Measurements from ENCODE around the gene UQCRC2. TPM values are rescaled to one million over a fixed set of nuclear protein-coding genes. Genes with fewer than 3 reads are reported as not detected.

UQCRC2 gene
- polyA plus RNA-seq, 1 donor from 2014 or later: 484 TPM

DNA sequence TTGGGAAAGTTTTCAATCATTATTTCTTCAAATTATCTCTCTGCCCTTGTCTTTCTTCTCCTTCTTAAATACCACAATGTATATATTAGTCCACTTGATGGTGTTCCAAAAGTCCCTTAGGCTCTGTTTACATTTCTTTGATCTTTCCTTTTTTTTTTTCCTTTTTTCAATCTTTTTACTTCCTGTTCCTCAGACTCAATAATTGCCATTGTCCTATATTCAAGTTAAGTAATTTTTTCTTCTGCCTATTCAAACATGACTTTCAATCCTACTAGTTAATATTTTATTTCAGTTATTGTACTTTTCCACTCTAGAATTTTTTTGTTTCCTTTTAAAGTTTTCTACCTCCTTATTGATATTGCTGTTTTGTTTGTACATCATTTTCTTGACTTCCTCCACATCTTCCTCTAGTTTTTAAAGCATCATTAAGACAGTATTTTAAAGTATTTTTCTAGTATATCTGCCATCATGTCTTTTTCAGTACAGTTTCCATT, 15.8 kb upstream of the UQCRC2 start:
- Histone ChIP-seq H3K27me3 (ENCODE audit: insufficient read depth, low read depth, low read length) (no peaks in the 10 kb centered on the region), H2AFZ (ENCODE audit: low read depth, low read length) (no peak overlapping the region)
- no peak for TF ChIP-seq POLR2AphosphoS5 (IDR thresholded peaks at IDR 0.05)
- TF ChIP-seq SMC3 (conservative IDR thresholded peaks at IDR 0.05; ENCODE audit: poor library complexity): no peak
- TF ChIP-seq RAD21 (conservative IDR thresholded peaks at IDR 0.05): no peak
- no peak for TF ChIP-seq TAF1 (IDR thresholded peaks at IDR 0.05; ENCODE audit: low read depth)

DNA sequence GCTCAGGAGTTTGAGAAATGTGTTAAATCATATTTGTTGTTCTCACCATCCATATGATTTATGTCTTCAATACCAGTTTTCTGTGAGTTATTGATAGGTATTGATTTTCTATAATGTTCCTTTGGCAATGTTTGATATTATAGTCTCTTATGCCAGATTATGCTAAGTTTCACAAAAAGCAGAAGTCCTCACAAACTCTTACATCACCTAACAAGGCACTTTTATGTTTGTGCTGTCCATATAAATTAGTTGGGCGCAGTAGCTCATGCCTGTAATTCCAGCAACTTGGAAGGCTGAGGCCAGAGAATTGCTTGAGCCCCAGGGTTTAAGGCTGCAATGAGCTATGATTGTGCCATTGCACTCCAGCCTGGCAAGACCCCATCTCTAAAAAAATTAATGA, 12.6 kb upstream of the UQCRC2 start:
- no peak overlapping the region for H3K9ac ChIP-seq (ENCODE audit: low read length)
- H3K9me3 ChIP-seq (ENCODE audit: low read length): no peaks in the 10 kb centered on the region
- no peaks in the 10 kb centered on the region for H3F3A ChIP-seq (ENCODE audit: insufficient read depth, low read length, poor library complexity, severe bottlenecking)
- H3K27ac ChIP-seq (ENCODE audit: low read length): no peak overlapping the region
- TF ChIP-seq, protein P1, sequence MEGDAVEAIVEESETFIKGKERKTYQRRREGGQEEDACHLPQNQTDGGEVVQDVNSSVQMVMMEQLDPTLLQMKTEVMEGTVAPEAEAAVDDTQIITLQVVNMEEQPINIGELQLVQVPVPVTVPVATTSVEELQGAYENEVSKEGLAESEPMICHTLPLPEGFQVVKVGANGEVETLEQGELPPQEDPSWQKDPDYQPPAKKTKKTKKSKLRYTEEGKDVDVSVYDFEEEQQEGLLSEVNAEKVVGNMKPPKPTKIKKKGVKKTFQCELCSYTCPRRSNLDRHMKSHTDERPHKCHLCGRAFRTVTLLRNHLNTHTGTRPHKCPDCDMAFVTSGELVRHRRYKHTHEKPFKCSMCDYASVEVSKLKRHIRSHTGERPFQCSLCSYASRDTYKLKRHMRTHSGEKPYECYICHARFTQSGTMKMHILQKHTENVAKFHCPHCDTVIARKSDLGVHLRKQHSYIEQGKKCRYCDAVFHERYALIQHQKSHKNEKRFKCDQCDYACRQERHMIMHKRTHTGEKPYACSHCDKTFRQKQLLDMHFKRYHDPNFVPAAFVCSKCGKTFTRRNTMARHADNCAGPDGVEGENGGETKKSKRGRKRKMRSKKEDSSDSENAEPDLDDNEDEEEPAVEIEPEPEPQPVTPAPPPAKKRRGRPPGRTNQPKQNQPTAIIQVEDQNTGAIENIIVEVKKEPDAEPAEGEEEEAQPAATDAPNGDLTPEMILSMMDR (IDR thresholded peaks at IDR 0.05; ENCODE audit: poor library complexity, severe bottlenecking): no peak
- no peak for TF ChIP-seq TAF1 (IDR thresholded peaks at IDR 0.05; ENCODE audit: low read depth)
- TF ChIP-seq EZH2 (IDR thresholded peaks at IDR 0.05; ENCODE audit: borderline replicate concordance, insufficient read depth, low read length, poor library complexity, severe bottlenecking): no peak
- TF ChIP-seq SMC3 (conservative IDR thresholded peaks at IDR 0.05; ENCODE audit: poor library complexity): no peak
- no peak for TF ChIP-seq EP300 (conservative IDR thresholded peaks at IDR 0.05; ENCODE audit: poor library complexity, severe bottlenecking)
- no peak for TF ChIP-seq MXI1 (conservative IDR thresholded peaks at IDR 0.05; ENCODE audit: poor library complexity, severe bottlenecking)
- TF ChIP-seq POLR2AphosphoS5 (IDR thresholded peaks at IDR 0.05): no peak
- no peak overlapping the region for H2AFZ ChIP-seq (ENCODE audit: low read depth, low read length)
- H3K27me3 ChIP-seq (ENCODE audit: insufficient read depth, low read depth, low read length): no peaks in the 10 kb centered on the region
- no peaks in the 10 kb centered on the region for H3K9me2 ChIP-seq (ENCODE audit: insufficient read depth, low read length)
- H3K36me3 ChIP-seq (ENCODE audit: insufficient read depth, low read length): no peaks in the 10 kb centered on the region
- no peak overlapping the region for H3K4me2 ChIP-seq (ENCODE audit: low read length)
- H4K20me1 ChIP-seq (ENCODE audit: insufficient read depth): no peaks in the 10 kb centered on the region
- no peaks in the 10 kb centered on the region for H3K79me2 ChIP-seq (replicated peaks; ENCODE audit: insufficient read depth, low read length)
- no peak overlapping the region for H3K4me3 ChIP-seq (ENCODE audit: low read length)

More for the DNA sequence above, 15.8 kb upstream of the UQCRC2 start:
- no peak overlapping the region for H3K27ac ChIP-seq (ENCODE audit: low read length)
- H3K4me3 ChIP-seq (ENCODE audit: low read length): no peak overlapping the region
- no peaks in the 10 kb centered on the region for H3K9me2 ChIP-seq (ENCODE audit: insufficient read depth, low read length)
- H3K79me2 ChIP-seq (replicated peaks; ENCODE audit: insufficient read depth, low read length): no peaks in the 10 kb centered on the region
- no peaks in the 10 kb centered on the region for H4K20me1 ChIP-seq (ENCODE audit: insufficient read depth)
- H3K9ac ChIP-seq (ENCODE audit: low read length): no peak overlapping the region
- H3F3A ChIP-seq (ENCODE audit: insufficient read depth, low read length, poor library complexity, severe bottlenecking): no peaks in the 10 kb centered on the region
- no peaks in the 10 kb centered on the region for H3K9me3 ChIP-seq (ENCODE audit: low read length)
- H3K36me3 ChIP-seq (ENCODE audit: insufficient read depth, low read length): no peaks in the 10 kb centered on the region
- no peak overlapping the region for H3K4me2 ChIP-seq (ENCODE audit: low read length)

DNA sequence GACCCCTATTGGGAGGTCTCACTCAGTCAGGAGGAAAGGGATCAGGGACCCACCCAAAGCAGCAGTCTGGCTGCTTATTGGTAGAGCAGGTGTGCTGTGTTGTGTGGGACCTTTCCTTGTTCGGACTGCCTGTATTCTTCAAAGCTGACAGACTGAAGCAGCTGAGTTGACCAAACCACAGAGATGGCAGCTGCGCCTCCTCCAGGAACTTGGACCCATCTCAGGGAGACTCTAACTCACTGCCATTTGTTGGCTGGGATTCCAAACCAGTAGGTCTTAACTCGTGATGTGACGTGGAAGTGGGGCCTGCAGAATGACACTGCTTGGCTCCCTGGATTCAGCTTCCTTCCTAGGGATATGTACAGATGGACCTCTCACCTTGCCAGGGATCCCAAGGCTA, 9.6 kb upstream of the UQCRC2 start:
- no peak overlapping the region for H2AFZ ChIP-seq (ENCODE audit: low read depth, low read length)
- H3K9me3 ChIP-seq (ENCODE audit: low read length): no peaks in the 10 kb centered on the region
- no peak overlapping the region for H3K4me2 ChIP-seq (ENCODE audit: low read length)
- no peaks in the 10 kb centered on the region for H3K27me3 ChIP-seq (ENCODE audit: insufficient read depth, low read depth, low read length)
- H3K9me2 ChIP-seq (ENCODE audit: insufficient read depth, low read length): no peaks in the 10 kb centered on the region
- TF ChIP-seq MXI1 (conservative IDR thresholded peaks at IDR 0.05; ENCODE audit: poor library complexity, severe bottlenecking): no peak
- no peak for TF ChIP-seq SMC3 (conservative IDR thresholded peaks at IDR 0.05; ENCODE audit: poor library complexity)
- TF ChIP-seq, protein P2, sequence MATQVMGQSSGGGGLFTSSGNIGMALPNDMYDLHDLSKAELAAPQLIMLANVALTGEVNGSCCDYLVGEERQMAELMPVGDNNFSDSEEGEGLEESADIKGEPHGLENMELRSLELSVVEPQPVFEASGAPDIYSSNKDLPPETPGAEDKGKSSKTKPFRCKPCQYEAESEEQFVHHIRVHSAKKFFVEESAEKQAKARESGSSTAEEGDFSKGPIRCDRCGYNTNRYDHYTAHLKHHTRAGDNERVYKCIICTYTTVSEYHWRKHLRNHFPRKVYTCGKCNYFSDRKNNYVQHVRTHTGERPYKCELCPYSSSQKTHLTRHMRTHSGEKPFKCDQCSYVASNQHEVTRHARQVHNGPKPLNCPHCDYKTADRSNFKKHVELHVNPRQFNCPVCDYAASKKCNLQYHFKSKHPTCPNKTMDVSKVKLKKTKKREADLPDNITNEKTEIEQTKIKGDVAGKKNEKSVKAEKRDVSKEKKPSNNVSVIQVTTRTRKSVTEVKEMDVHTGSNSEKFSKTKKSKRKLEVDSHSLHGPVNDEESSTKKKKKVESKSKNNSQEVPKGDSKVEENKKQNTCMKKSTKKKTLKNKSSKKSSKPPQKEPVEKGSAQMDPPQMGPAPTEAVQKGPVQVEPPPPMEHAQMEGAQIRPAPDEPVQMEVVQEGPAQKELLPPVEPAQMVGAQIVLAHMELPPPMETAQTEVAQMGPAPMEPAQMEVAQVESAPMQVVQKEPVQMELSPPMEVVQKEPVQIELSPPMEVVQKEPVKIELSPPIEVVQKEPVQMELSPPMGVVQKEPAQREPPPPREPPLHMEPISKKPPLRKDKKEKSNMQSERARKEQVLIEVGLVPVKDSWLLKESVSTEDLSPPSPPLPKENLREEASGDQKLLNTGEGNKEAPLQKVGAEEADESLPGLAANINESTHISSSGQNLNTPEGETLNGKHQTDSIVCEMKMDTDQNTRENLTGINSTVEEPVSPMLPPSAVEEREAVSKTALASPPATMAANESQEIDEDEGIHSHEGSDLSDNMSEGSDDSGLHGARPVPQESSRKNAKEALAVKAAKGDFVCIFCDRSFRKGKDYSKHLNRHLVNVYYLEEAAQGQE (IDR thresholded peaks at IDR 0.05; ENCODE audit: borderline replicate concordance): no peak
- TF ChIP-seq, protein P1 (IDR thresholded peaks at IDR 0.05; ENCODE audit: poor library complexity, severe bottlenecking): no peak
- TF ChIP-seq EP300 (conservative IDR thresholded peaks at IDR 0.05; ENCODE audit: poor library complexity, severe bottlenecking): no peak
- TF ChIP-seq EZH2 (IDR thresholded peaks at IDR 0.05; ENCODE audit: borderline replicate concordance, insufficient read depth, low read length, poor library complexity, severe bottlenecking): no peak
- no peak for TF ChIP-seq POLR2AphosphoS5 (IDR thresholded peaks at IDR 0.05)
- TF ChIP-seq RAD21 (conservative IDR thresholded peaks at IDR 0.05): no peak
- TF ChIP-seq TAF1 (IDR thresholded peaks at IDR 0.05; ENCODE audit: low read depth): no peak
- H3K36me3 ChIP-seq (ENCODE audit: insufficient read depth, low read length): no peaks in the 10 kb centered on the region
- no peak overlapping the region for H3K27ac ChIP-seq (ENCODE audit: low read length)
- no peak overlapping the region for H3K4me3 ChIP-seq (ENCODE audit: low read length)
- H3K9ac ChIP-seq (ENCODE audit: low read length): no peak overlapping the region
- H3K79me2 ChIP-seq (replicated peaks; ENCODE audit: insufficient read depth, low read length): no peaks in the 10 kb centered on the region
- no peaks in the 10 kb centered on the region for H4K20me1 ChIP-seq (ENCODE audit: insufficient read depth)
- no peaks in the 10 kb centered on the region for H3F3A ChIP-seq (ENCODE audit: insufficient read depth, low read length, poor library complexity, severe bottlenecking)

Data from neural cell (in vitro differentiated cells).